ENCODE measurements around the gene KDM4D. TPM values are rescaled to one million over a fixed set of nuclear protein-coding genes. Genes with fewer than 3 reads are reported as not detected.

Gene KDM4D
- total and polyA plus RNA-seq, 2 experiments from 2014 or later: 0.65 to 0.94 TPM

DNA sequence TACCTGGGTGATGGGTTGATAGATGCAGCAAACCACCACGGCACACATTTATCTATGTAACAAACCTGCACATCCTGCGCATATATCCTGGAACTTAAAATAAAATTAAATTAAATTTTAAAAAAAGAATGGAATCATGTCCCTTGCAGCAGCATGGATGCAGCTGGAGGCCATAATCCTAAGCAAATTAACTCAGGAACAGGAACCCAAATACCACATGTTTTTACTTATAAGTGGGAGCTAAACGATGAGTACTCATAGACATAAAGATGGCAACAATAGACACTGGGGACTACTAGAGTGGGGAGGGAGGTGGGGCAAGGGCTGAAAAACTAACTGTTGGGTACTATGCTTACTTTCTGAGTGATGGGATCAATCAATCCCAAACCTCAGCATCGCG lies 41.0 kb upstream of the KDM4D start (continued):
- TF ChIP-seq ZNF462 (CRISPR knock-in tag; IDR thresholded peaks at IDR 0.05): no peak

GRCh38 chr11:94933223-94934130 lies 40.0 kb upstream of the KDM4D start:
- Mint-ChIP-seq H3K4me1 (peaks cover 28% of the 10 kb centered on the region), H3K27ac (no peak overlapping the region), H3K9me3 (no peaks in the 10 kb centered on the region), H3K4me3 (no peak overlapping the region), H3K27me3 (ENCODE audit: insufficient read depth, low read depth, poor library complexity) (peaks cover 3% of the 10 kb centered on the region), H3K36me3 (ENCODE audit: low read depth) (no peaks in the 10 kb centered on the region)
- no peaks in the 10 kb centered on the region for H3K79me2 ChIP-seq (replicated peaks; ENCODE audit: insufficient read depth)
- H3K36me3 ChIP-seq (ENCODE audit: insufficient read depth): no peaks in the 10 kb centered on the region
- H3K27me3 ChIP-seq (ENCODE audit: insufficient read depth): no peaks in the 10 kb centered on the region
- H2AFZ ChIP-seq: no peak overlapping the region
- H3K4me2 ChIP-seq: no peak overlapping the region
- H3F3A ChIP-seq (replicated peaks; ENCODE audit: low read depth): no peaks in the 10 kb centered on the region
- no peak overlapping the region for H3K27ac ChIP-seq (ENCODE audit: low read depth)
- H3K4me1 ChIP-seq (ENCODE audit: insufficient read depth): peaks cover 13% of the 10 kb centered on the region
- no peaks in the 10 kb centered on the region for H3K9me2 ChIP-seq (ENCODE audit: insufficient read depth)
- ATAC-seq: peak; percentile 48
- no peaks in the 10 kb centered on the region for H4K20me1 ChIP-seq (replicated peaks; ENCODE audit: insufficient read depth)
- no peak overlapping the region for H3K4me3 ChIP-seq
- no peak for DNase-seq (ENCODE audit: low spot score)
- TF ChIP-seq ZNF331 (CRISPR knock-in tag; IDR thresholded peaks at IDR 0.05; ENCODE audit: low read depth) (no peak), JUNB (IDR thresholded peaks at IDR 0.05; ENCODE audit: unreplicated experiment) (no peak), CREB1 (CRISPR knock-in tag; IDR thresholded peaks at IDR 0.05; ENCODE audit: low read depth) (no peak), EZH2phosphoT487 (IDR thresholded peaks at IDR 0.05; ENCODE audit: unreplicated experiment) (no peak), EZH2 (IDR thresholded peaks at IDR 0.05; ENCODE audit: low read depth, unreplicated experiment) (no peak), POLR2AphosphoS5 (IDR thresholded peaks at IDR 0.05; ENCODE audit: low read depth) (no peak), NANOG (IDR thresholded peaks at IDR 0.05; ENCODE audit: borderline replicate concordance) (no peak)
- TF ChIP-seq, protein P1, sequence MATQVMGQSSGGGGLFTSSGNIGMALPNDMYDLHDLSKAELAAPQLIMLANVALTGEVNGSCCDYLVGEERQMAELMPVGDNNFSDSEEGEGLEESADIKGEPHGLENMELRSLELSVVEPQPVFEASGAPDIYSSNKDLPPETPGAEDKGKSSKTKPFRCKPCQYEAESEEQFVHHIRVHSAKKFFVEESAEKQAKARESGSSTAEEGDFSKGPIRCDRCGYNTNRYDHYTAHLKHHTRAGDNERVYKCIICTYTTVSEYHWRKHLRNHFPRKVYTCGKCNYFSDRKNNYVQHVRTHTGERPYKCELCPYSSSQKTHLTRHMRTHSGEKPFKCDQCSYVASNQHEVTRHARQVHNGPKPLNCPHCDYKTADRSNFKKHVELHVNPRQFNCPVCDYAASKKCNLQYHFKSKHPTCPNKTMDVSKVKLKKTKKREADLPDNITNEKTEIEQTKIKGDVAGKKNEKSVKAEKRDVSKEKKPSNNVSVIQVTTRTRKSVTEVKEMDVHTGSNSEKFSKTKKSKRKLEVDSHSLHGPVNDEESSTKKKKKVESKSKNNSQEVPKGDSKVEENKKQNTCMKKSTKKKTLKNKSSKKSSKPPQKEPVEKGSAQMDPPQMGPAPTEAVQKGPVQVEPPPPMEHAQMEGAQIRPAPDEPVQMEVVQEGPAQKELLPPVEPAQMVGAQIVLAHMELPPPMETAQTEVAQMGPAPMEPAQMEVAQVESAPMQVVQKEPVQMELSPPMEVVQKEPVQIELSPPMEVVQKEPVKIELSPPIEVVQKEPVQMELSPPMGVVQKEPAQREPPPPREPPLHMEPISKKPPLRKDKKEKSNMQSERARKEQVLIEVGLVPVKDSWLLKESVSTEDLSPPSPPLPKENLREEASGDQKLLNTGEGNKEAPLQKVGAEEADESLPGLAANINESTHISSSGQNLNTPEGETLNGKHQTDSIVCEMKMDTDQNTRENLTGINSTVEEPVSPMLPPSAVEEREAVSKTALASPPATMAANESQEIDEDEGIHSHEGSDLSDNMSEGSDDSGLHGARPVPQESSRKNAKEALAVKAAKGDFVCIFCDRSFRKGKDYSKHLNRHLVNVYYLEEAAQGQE (IDR thresholded peaks at IDR 0.05; ENCODE audit: unreplicated experiment): no peak

Measured in GM23338 (cell line).